Measurements from ENCODE around the gene NPTX1.
A peak's percentile ranks its signal among the peaks of the same experiment; 100 is the strongest.

The NPTX1 gene

GRCh38 chr17:80443916-80444643 is 32.3 kb downstream of the NPTX1 start:
- no peak for DNase-seq (ENCODE audit: low read depth)

- no peak for DNase-seq (ENCODE audit: low read depth)
Measured at GRCh38 chr17:80443498-80443897, 32.9 kb downstream of the NPTX1 start.

GRCh38 chr17:80442764-80443163 is 33.6 kb downstream of the NPTX1 start:
- DNase-seq (ENCODE audit: low read depth) = no peak

GRCh38 chr17:80442323-80442659 is 34.1 kb downstream of the NPTX1 start:
- no peak for DNase-seq (ENCODE audit: low read depth)

- DNase-seq (ENCODE audit: low read depth) = no peak
Measured at GRCh38 chr17:80441598-80442322, 34.6 kb downstream of the NPTX1 start.

- peak; percentile 32 for DNase-seq (ENCODE audit: low read depth)
Measured at GRCh38 chr17:80441133-80441578, 35.3 kb downstream of the NPTX1 start.

- no peak for DNase-seq (ENCODE audit: low read depth)
Measured at GRCh38 chr17:80439499-80439898, 36.9 kb downstream of the NPTX1 start.

GRCh38 chr17:80438806-80439205 is 37.6 kb downstream of the NPTX1 start:
- no peak for DNase-seq (ENCODE audit: low read depth)

- DNase-seq (ENCODE audit: low read depth) = no peak
Measured at GRCh38 chr17:80437532-80437931, 38.9 kb downstream of the NPTX1 start.

GRCh38 chr17:80433916-80434666 is 42.3 kb downstream of the NPTX1 start:
- DNase-seq (ENCODE audit: low read depth) = no peak

GRCh38 chr17:80432961-80433550 is 43.4 kb downstream of the NPTX1 start:
- no peak for DNase-seq (ENCODE audit: low read depth)

GRCh38 chr17:80432350-80432955 is 44.0 kb downstream of the NPTX1 start:
- DNase-seq (ENCODE audit: low read depth) = no peak

GRCh38 chr17:80431246-80432195 is 44.9 kb downstream of the NPTX1 start:
- no peak for DNase-seq (ENCODE audit: low read depth)

GRCh38 chr17:80430446-80431245 is 45.8 kb downstream of the NPTX1 start:
- no peak for DNase-seq (ENCODE audit: low read depth)

GRCh38 chr17:80429356-80430275 is 46.8 kb downstream of the NPTX1 start:
- no peak for DNase-seq (ENCODE audit: low read depth)

GRCh38 chr17:80428796-80429195 is 47.6 kb downstream of the NPTX1 start:
- no peak for DNase-seq (ENCODE audit: low read depth)

- no peak for DNase-seq (ENCODE audit: low read depth)
Measured at GRCh38 chr17:80428363-80428762, 48.0 kb downstream of the NPTX1 start.

- no peak for DNase-seq (ENCODE audit: low read depth)
Measured at GRCh38 chr17:80427366-80428282, 48.8 kb downstream of the NPTX1 start.
